Right lobe of liver (tissue), 4 donors: ENCODE measurements around the gene EXOC7.

ENCODE experiments used
- POLR2A ChIP-seq: fragments of 450-650 bp; IDR thresholded peaks from one replicate; pipeline ENCODE4 v1.6.1; 2017; ENCODE audit warnings: antibody characterized with exemption, mild to moderate bottlenecking
- TF ChIP-seq, protein P1 (sequence below), 4 donors: fragments of 200-600 bp in 3 of 4; fragments of 450-650 bp in 1 of 4; IDR thresholded peaks; one replicate each; pipeline versions ENCODE4 v1.5.1 to v1.8.0; 2016 to 2022; ENCODE audit warnings: antibody characterized with exemption in 4 of 4, mild to moderate bottlenecking in 2 of 4
- donor health status: DM: no; HTN: no; CAD: no.
- donor health status: DM: no; HTN: no; CAD: no.
- donor health status: DM: no; HTN: yes; CAD: no.

DNA sequence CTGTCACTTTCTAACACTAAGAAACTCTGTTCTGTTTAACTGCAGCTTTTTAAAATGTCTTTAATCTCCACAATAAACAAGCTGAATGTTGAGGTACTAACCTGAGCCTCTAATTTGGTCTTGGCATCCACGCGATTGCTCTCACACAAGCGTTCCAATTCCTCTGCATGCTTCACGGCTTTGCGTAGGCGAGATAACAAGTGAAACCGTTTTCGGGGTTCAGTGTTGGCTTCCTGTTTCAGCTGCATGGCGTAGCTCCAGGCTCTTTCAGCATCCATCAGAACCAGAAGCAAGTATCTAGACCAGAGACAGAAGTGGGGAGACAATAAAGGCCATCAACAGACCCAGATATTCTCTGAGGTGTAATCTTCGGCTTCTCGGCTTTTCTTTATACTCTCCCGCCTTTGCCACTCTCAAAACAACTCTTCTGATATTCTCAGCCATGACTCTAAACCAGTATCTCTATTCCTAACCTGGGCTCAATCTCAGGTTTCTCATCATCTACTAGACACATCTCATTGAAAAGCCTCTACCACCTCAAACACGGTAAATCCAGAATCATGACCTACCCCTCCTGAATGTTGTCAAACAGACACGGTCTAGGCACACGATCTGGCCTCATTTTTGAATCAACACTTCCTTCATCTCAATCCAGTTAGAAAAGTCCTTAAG lies 39.6 kb downstream of the EXOC7 start:
- TF ChIP-seq POLR2A = no peak
- TF ChIP-seq, protein P1, sequence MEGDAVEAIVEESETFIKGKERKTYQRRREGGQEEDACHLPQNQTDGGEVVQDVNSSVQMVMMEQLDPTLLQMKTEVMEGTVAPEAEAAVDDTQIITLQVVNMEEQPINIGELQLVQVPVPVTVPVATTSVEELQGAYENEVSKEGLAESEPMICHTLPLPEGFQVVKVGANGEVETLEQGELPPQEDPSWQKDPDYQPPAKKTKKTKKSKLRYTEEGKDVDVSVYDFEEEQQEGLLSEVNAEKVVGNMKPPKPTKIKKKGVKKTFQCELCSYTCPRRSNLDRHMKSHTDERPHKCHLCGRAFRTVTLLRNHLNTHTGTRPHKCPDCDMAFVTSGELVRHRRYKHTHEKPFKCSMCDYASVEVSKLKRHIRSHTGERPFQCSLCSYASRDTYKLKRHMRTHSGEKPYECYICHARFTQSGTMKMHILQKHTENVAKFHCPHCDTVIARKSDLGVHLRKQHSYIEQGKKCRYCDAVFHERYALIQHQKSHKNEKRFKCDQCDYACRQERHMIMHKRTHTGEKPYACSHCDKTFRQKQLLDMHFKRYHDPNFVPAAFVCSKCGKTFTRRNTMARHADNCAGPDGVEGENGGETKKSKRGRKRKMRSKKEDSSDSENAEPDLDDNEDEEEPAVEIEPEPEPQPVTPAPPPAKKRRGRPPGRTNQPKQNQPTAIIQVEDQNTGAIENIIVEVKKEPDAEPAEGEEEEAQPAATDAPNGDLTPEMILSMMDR (IDR thresholded peaks at IDR 0.05) = no peak
